ENCODE results near the gene TAF1.
"Not testable (repeated sequence)": the region's sequence is repeated elsewhere in the genome, so short reads cannot be mapped to it uniquely, and the experiment has no call there.

Gene TAF1

DNA sequence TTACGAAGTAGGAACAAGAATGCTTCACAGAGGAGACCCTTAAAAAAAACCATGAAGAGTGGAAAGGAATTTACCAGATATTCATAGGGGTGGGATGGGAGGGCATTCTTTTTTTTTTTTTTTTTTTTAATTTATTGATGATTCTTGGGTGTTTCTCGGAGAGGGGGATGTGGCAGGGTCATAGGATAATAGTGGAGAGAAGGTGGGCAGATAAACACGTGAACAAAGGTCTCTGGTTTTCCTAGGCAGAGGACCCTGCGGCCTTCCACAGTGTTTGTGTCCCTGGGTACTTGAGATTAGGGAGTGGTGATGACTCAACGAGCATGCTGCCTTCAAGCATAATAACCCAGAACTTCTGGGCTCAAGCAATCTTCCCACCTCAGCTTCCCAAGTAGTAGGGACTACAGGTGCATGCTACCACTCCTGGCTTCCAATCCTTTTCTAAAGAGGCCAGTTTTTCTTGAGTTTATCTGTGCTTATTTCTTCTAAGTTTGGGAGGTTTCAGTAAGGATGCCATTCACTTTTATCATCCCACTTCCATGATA, 100.9 kb downstream of the TAF1 start:
- Mint-ChIP-seq H3K27ac (no peak overlapping the region), H3K36me3 (peaks cover 68% of the 10 kb centered on the region), H3K4me3 (no peak overlapping the region), H3K4me1 (no peaks in the 10 kb centered on the region), H3K9me3 (no peaks in the 10 kb centered on the region)
- ATAC-seq, result no peak
- DNase-seq (ENCODE audit: low spot score in 2 of 2), result no peak

DNA sequence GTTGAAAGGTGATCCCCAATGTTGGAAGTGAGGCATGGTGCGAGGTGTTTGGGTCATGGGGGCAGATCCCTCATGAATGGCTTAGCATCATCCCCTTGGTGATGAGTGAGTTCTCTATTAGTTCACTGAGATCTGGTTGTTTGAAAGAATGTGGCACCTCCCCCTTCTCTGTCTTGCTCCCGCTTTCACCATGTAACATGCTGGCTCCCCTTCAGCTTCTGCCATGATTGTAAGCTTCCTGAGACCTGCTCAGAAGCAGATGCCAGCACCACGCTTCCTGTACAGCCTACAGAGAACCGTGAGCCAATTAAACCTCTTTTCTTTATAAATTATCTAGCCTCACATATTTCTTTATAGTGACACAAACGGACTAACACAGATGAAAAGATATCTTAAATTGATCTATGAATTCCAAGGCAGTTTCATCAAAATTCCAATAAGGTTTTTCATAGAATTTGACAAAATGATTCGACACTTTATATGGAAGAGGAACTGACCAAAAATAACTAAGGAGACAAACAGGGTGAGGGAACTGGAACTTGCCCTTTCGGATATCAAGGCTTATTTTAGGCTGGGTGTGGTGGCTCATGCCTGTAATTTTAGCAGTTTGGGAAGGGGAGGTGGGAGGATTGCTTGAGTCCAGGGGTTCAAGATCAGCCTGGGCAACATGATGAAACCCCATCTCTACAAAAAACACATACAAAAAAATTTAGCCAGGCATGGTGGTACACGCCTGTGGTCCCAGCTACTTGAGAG, 109.8 kb downstream of the TAF1 start:
- H3K27ac Mint-ChIP-seq, result no peak overlapping the region
- no peak overlapping the region for H3K4me3 Mint-ChIP-seq
- H3K36me3 Mint-ChIP-seq, result no peaks in the 10 kb centered on the region
- no peaks in the 10 kb centered on the region for H3K4me1 Mint-ChIP-seq
- no peak for DNase-seq (ENCODE audit: low spot score in 2 of 2)
- no peak for ATAC-seq
- H3K9me3 Mint-ChIP-seq, result no peaks in the 10 kb centered on the region

DNA sequence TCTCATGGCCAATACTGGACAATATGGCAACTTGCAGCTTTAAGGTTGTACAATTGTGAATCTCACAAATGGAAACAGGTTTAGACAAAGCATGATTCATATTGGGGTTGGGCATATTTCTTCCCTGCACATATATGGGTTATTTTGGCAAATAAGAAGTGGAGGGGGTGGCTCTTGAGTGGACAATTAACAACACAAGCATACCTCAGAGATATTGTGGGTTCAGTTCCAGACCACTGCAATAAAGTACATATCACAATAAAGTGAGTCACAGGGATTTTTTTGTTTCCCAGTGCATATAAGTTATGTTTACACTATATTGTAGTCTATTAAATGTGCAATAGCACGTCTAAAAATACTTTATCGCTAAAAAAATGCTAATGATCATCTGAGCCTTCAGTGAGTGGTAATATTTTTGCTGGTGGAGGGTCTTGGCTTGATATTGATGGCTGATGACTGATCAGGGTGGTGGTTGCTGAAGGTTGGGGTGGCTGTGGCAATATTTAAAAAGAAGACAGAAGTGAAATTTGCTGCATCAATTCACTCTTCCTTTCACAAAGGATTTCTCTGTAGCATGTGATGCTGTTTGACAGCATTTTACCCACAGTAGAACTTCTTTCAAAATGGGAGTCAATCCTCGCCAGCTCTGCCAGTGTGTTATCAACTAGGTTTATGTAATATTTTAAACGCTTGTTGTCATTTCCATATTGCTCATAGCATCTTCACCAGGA, 116.2 kb downstream of the TAF1 start:
- DNase-seq (ENCODE audit: low spot score in 2 of 2) (no peak), ATAC-seq (no peak)
- Mint-ChIP-seq H3K36me3 (no peaks in the 10 kb centered on the region), H3K9me3 (no peaks in the 10 kb centered on the region), H3K4me3 (no peak overlapping the region), H3K27ac (no peak overlapping the region), H3K4me1 (no peaks in the 10 kb centered on the region)

DNA sequence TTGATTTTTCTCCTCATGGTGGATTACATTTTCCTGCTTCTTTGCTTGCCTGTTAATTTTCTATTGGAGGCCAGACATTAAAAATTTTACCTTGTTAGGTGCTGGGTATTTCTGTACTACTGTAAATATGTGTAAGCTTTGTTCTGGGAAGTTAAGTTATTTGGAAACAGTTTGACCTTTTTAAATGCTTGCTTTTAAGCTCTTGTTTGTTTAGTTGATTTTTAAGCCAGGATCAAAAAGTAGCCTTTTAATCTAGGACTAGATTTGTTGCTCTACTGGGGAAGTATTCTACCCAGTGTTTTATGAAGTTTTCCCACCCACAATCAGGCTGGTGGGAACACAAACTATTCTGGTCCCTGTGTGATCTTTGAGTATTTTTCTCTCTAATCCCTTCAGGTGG, 121.7 kb downstream of the TAF1 start:
- H3K4me3 Mint-ChIP-seq, result no peak overlapping the region
- H3K9me3 Mint-ChIP-seq, result no peaks in the 10 kb centered on the region
- DNase-seq (ENCODE audit: low spot score in 2 of 2), result no peak
- peaks cover 6% of the 10 kb centered on the region for H3K4me1 Mint-ChIP-seq
- no peaks in the 10 kb centered on the region for H3K36me3 Mint-ChIP-seq
- ATAC-seq, result no peak
- no peak overlapping the region for H3K27ac Mint-ChIP-seq

DNA sequence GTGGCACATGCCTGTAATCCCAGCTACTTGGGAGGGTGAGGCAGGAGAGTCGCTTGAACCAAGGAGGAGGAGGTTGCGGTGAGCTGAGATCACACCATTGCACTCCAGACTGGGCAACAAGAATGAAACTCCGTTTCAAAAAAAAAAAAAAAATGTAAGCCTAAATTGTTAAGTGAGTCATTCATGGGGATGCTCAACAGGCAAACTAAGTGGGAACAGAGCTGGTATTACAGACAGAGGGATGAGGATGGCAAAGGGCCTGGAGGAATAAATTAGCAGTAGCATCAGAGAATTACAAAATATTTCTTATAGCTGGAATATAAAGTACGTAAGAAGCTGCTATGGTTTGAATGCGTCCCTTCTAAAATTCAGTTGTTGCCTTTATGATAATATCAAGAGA, 123.4 kb downstream of the TAF1 start:
- no peak for DNase-seq (ENCODE audit: low spot score in 2 of 2)
- no peaks in the 10 kb centered on the region for H3K36me3 Mint-ChIP-seq
- no peak overlapping the region for H3K4me3 Mint-ChIP-seq
- no peak overlapping the region for H3K27ac Mint-ChIP-seq
- no peaks in the 10 kb centered on the region for H3K9me3 Mint-ChIP-seq
- ATAC-seq, result no peak
- peaks cover 6% of the 10 kb centered on the region for H3K4me1 Mint-ChIP-seq

DNA sequence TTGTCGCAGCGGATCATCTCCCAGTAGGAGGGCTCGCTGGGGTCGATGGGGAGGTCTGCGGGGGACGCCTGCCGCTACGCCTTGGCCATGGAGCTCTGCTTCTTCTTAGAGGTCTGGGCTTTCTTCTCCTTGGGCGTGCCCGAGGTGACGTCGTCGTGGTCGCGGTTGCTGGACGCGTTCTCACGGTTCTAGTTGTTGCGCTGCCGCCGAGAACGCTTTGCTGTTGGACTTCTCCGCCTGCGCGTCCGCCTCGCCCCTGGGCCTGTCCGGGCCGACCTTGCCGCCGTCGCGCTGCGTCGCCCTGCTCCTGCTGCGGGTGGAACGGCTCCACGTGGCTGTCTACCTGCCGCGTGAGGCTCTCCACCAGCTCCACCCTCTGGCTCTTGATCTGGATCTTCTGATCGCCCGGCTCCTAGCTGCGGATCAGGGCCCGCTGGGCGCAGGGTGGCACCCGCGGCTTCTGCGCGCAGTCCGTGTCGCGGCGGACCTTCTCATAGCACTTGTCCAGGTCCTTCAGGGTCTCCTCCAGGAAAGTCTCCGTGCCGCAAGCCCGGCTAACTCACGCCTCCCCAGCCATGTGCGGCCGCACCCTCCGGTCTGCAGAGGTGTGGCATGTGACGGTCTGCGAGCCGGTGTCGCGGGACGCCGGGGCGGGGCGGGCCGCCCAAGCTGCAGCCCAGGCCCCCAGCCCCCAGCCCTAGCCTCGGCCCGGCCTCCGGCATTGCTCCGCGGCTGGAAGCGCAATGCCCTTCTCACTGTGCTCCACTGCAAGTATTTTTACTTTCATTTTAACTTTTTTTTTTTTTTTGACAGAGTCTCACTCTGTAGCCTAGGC, 126.3 kb downstream of the TAF1 start:
- Mint-ChIP-seq H3K36me3 (no peaks in the 10 kb centered on the region), H3K27ac (peak overlapping the region; percentile 74), H3K4me1 (peaks cover 14% of the 10 kb centered on the region), H3K9me3 (no peaks in the 10 kb centered on the region), H3K4me3 (peak overlapping the region; percentile 79)
- ATAC-seq, result peak; percentile 87
- peak; percentile 14 to 66 for DNase-seq (ENCODE audit: low spot score in 2 of 2)

DNA sequence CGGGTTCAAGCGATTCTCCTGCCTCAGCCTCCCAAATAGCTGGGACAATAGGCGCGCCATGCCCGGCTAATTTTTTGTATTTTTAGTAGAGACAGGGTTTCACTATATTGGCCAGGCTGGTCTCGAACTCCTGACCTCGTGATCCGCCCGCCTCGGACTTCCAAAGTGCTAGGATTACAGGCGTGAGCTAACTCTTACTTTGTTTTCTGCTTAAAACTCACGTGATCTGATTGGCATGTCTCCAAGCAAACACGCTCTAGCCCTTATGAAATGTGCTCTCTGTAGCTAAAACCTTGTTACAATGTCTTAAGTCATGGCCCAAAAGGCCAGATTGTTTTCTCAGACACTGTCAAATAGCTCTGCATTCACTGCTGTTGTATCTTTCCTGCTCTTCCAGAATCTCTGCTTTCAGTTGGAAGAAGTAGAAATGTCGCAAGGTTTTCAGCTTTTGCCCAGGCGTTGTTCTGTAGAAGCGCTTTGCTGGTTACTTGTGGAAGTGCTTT, 127.0 kb downstream of the TAF1 start:
- no peaks in the 10 kb centered on the region for H3K9me3 Mint-ChIP-seq

DNA sequence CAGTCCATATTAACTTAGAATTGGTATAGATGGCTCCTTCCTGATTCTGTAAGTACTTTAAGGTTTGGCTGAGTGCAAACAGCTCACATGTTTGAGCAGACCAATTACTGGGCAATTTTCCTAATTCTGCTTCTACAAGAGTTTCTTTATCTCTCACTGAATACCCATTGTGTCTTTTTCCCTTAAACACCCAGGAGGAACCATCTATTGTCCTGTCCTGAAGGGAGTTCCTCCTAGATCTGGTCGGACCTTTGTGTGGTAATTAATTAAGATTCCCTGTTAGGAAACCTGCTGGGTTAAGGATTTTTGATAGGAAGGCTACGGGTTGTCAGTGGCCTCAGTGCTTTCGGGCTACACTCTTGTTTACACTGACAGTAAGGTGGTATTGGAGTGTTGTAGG, 129.8 kb downstream of the TAF1 start:
- not testable (repeated sequence) for H3K27ac Mint-ChIP-seq; H3K9me3 Mint-ChIP-seq; H3K36me3 Mint-ChIP-seq; ATAC-seq; DNase-seq (ENCODE audit: low spot score in 2 of 2); H3K4me3 Mint-ChIP-seq
- peaks cover 14% of the 10 kb centered on the region for H3K4me1 Mint-ChIP-seq

More for the DNA sequence above, 127.0 kb downstream of the TAF1 start:
- ATAC-seq (no peak), DNase-seq (ENCODE audit: low spot score in 2 of 2) (no peak)
- Mint-ChIP-seq H3K27ac (no peak overlapping the region), H3K4me3 (peak overlapping the region; percentile 79), H3K36me3 (no peaks in the 10 kb centered on the region), H3K4me1 (peaks cover 14% of the 10 kb centered on the region)

DNA sequence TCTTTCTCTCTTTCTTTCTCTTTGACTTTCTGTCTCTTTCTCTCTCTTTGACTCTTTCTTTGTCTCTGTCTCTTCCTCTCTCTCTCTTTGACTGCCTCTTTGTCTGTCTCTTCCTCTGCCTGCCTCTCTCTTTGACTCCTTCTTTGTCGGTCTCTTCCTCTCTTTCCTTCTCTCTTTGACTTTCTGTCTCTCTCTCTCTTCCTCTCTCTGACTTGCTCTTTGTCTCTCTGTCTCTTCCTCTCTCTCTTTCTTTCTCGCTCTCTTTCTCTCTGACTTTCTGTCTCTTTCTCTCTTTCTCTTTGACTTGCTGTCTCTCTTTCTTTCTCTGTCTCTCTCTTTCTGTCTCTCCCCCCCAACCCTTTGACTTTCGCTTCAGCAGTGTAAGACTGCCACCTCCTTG, 130.3 kb downstream of the TAF1 start:
- H3K27ac Mint-ChIP-seq, result peak overlapping the region; percentile 44
- peaks cover 14% of the 10 kb centered on the region for H3K4me1 Mint-ChIP-seq
- H3K4me3 Mint-ChIP-seq, result no peak overlapping the region
- no peaks in the 10 kb centered on the region for H3K36me3 Mint-ChIP-seq
- no peaks in the 10 kb centered on the region for H3K9me3 Mint-ChIP-seq
- DNase-seq (ENCODE audit: low spot score in 2 of 2) (no peak), ATAC-seq (no peak)

DNA sequence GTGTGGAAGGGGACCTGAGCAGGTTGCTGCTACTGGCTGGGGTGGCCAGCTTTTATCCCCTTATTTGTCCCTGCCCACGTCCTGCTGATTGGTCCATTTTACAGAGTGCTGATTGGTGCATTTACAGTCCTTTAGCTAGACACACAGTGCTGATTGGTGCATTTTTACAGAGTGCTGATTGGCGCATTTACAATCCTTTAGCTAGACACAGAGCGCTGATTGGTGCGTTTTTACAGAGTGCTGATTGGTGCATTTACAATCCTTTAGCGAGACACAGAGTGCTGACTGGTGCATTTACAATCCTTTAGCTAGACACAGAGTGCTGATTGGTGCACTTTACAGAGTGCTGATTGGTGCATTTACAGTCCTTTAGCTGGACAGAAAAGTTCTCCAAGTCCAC, 135.9 kb downstream of the TAF1 start:
- H3K4me1 Mint-ChIP-seq; DNase-seq (ENCODE audit: low spot score in 2 of 2); H3K9me3 Mint-ChIP-seq; ATAC-seq; H3K36me3 Mint-ChIP-seq; H3K4me3 Mint-ChIP-seq; H3K27ac Mint-ChIP-seq: not testable (repeated sequence)

DNA sequence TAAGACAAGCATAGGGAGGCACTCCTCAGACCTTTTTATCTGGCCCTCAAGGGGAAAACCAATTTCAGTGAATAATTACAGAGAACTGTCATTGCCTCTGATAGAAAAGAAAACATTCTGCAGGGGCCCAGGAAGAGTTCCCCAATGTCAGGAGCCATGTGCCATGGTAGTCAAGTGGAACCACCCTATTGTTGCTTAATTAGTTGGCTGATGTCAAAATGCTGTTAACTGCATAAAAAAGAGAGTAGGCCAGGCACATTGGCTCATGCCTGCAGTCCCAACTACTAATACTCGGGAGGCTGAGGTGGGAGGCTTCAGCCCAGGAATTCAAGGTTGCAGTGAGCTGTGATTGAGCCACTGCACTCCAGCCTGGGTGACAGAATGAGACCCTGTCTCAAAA, 138.2 kb downstream of the TAF1 start:
- Mint-ChIP-seq H3K4me3 (no peak overlapping the region), H3K27ac (no peak overlapping the region), H3K36me3 (no peaks in the 10 kb centered on the region), H3K9me3 (no peaks in the 10 kb centered on the region), H3K4me1 (no peaks in the 10 kb centered on the region)
- DNase-seq (ENCODE audit: low spot score in 2 of 2) (no peak), ATAC-seq (no peak)

DNA sequence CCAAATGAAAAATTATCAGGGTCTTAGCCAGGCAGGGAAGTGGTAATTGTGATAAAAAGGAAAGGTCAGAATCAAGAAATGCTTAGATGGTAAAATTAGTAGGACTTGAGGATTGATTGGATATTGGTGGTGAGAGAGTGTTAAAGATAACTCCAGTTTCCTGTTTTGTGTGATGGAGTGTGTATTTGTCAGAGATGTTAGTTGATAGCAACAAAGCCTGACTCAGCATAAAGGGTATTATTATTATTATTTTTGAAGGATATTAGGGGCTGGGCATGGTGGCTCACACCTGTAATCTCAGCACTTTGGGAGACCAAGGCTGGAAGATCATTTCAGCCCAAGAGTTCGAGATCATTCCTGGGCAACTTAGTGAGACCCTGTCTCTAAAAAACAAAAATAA, 143.1 kb downstream of the TAF1 start:
- Mint-ChIP-seq H3K4me1 (peaks cover 14% of the 10 kb centered on the region), H3K4me3 (no peak overlapping the region), H3K9me3 (peaks cover 4% of the 10 kb centered on the region), H3K36me3 (no peaks in the 10 kb centered on the region), H3K27ac (no peak overlapping the region)
- DNase-seq (ENCODE audit: low spot score in 2 of 2), result no peak
- no peak for ATAC-seq

DNA sequence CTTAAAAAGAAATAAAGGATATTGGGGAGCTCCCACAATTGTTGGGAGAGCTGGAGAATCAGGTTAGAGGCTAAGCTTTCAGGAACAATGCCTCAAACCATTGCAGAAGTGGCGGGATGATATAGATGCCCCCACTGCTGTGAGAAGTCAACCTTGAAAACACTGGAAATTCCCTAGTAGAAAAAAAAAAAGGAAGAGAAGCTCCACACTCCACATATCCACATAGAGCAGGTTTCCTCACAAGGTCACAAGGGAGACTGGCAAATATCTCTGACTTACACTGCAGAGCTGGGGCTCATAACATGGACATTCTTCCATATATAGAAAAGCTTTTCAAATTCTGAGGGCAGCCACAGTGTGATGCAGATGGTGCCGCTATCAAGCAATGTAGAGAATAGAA, 144.0 kb downstream of the TAF1 start:
- H3K4me1 Mint-ChIP-seq, result peaks cover 23% of the 10 kb centered on the region
- DNase-seq (ENCODE audit: low spot score in 2 of 2) (no peak), ATAC-seq (no peak)
- H3K36me3 Mint-ChIP-seq, result peaks cover 5% of the 10 kb centered on the region
- no peak overlapping the region for H3K4me3 Mint-ChIP-seq
- peaks cover 4% of the 10 kb centered on the region for H3K9me3 Mint-ChIP-seq
- H3K27ac Mint-ChIP-seq, result no peak overlapping the region

DNA sequence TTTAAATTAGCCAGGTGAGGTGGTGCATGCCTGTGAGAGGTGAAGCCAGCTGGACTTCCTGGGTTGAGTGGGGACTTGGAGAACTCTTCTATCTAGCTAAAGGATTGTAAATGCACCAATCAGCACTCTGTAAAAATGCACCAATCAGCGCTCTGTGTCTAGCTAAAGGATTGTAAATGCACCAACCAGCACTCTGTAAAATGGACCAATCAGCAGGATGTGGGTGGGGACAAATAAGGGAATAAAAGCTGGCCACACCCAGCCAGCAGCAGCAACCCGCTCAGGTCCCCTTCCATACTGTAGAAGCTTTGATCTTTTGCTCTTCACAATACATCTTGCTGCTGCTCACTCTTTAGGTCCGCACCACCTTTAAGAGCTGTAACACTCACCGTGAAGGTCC, 147.6 kb downstream of the TAF1 start:
- Mint-ChIP-seq H3K4me1 (peaks cover 26% of the 10 kb centered on the region), H3K27ac (peak overlapping the region; percentile 69), H3K4me3 (peak overlapping the region; percentile 48)
- H3K36me3 Mint-ChIP-seq; DNase-seq (ENCODE audit: low spot score in 2 of 2); ATAC-seq; H3K9me3 Mint-ChIP-seq: not testable (repeated sequence)

DNA sequence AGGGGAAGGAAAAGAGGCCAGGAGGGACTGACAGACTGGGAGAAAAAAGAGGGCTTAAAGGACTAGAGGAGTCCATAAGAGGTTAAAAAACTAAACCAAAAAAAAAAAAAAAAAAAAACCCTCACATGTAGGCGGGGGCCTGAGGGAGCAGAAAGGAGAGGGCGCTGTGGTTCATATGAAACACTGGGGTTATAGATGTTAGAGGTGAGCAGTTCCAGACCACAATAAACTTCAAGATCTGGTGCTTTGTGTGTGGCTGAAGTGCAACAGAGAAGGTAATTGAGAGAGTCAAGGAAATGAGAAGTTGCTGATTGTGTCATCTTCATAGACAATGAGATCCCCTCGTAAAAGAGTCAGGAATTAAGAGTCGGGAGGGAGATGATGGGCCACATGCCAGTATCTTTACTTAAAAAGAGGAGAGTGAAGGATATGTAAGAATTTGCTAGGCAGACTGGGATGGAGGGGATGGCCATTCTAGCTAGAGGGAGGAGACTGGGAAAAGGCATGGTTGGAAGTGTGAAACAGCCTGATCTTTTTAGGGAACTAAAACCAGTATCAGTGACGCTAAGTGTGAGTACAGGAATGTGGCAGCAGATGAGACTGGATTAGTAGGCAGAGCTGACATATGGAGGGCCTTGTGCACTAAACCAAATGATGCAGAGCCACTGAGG, 148.3 kb downstream of the TAF1 start:
- H3K4me1 Mint-ChIP-seq, result peaks cover 26% of the 10 kb centered on the region
- ATAC-seq (peak; percentile 99), DNase-seq (ENCODE audit: low spot score in 2 of 2) (peak in 1 of 2 donors; percentile 47)
- H3K27ac Mint-ChIP-seq, result peak overlapping the region; percentile 69
- peak overlapping the region; percentile 48 for H3K4me3 Mint-ChIP-seq
- peaks cover 5% of the 10 kb centered on the region for H3K36me3 Mint-ChIP-seq
- peaks cover 4% of the 10 kb centered on the region for H3K9me3 Mint-ChIP-seq
